GM12865 (cell line): ENCODE data around the gene ATRAID.

ENCODE experiments used
- DNase-seq: peaks from one replicate; pipeline ENCODE4 v3.0.0; 2010; ENCODE audit warnings: low read depth
- H3K4me3 ChIP-seq: 2 replicates; pipeline ENCODE4 v1.5.1; 2011; ENCODE audit warnings: mild to moderate bottlenecking, low read depth, low read length, control low read depth
- TF ChIP-seq, protein P1 (sequence below): IDR thresholded peaks from 2 replicates; pipeline ENCODE4 v1.5.1; 2011; ENCODE audit warnings: low read length, control low read depth, low read depth, inconsistent platforms; ENCODE audit not compliant: insufficient read depth; ENCODE audit errors: missing control alignments

ATRAID gene

GRCh38 chr2:27261241-27261925, 49.5 kb downstream of the ATRAID start:
- H3K4me3 ChIP-seq: no peak overlapping the region
- DNase-seq: no peak
- TF ChIP-seq, protein P1, sequence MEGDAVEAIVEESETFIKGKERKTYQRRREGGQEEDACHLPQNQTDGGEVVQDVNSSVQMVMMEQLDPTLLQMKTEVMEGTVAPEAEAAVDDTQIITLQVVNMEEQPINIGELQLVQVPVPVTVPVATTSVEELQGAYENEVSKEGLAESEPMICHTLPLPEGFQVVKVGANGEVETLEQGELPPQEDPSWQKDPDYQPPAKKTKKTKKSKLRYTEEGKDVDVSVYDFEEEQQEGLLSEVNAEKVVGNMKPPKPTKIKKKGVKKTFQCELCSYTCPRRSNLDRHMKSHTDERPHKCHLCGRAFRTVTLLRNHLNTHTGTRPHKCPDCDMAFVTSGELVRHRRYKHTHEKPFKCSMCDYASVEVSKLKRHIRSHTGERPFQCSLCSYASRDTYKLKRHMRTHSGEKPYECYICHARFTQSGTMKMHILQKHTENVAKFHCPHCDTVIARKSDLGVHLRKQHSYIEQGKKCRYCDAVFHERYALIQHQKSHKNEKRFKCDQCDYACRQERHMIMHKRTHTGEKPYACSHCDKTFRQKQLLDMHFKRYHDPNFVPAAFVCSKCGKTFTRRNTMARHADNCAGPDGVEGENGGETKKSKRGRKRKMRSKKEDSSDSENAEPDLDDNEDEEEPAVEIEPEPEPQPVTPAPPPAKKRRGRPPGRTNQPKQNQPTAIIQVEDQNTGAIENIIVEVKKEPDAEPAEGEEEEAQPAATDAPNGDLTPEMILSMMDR: no peak

GRCh38 chr2:27261926-27262298, 50.1 kb downstream of the ATRAID start:
- no peak overlapping the region for H3K4me3 ChIP-seq
- no peak for DNase-seq
- TF ChIP-seq, protein P1: no peak

- DNase-seq: peak; percentile 71
- TF ChIP-seq, protein P1: no peak
- H3K4me3 ChIP-seq: peak within 1 kb of the TSS; percentile 50
Measured at GRCh38 chr2:27262379-27263286, 50.8 kb downstream of the ATRAID start, which contains the start of gene SLC30A3. Gene SLC30A3 (minus strand): TSS chr2:27263047. CDS start chr2:27262906, 141 bp downstream.

DNA sequence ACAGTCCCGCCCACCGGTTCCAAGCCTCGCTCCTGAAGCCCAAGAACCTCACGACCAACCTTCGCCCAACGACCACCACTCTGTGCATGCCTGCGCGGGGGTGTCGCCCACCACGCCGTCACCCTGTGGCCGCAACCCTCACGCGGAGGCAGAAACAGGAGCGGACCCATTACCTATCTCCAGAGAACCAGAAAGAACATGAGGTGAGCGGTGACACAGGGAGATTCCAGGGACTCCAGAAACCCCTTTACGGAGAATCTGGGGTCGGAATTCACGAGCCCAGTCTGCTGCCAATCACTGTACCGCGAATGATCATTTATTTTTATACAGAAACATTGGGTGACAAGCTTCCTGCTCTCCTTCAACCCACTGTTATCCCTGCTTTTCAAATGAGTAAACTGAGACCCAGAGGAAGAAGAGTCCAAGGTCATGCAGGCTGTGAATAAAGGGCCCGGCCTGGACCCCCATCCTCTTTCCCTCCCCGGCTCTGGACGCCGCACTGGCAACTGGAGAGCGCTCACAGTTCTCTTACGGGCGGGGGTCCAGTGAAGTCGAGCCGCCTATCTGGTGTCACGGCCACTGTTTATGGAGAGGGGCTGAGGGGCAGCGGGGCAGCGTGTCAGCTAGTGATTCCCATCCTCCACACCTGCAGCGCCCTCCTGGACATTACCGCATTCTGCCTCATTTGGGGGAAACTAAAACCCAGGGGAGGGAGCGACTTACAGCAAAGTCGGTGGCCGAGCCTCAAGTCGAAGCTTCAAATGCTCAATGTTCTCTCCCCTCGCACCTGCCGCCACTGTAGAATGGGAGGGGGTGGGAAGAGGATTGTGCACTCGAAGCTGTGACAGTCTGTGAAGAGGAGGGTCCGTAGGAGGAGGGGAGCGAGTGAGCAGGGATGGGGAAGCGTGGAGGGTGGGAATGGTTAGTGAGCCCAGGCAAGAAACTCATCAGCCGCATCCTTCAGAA, 51.7 kb downstream of the ATRAID start:
- no peak for DNase-seq
- TF ChIP-seq, protein P1: no peak

GRCh38 chr2:27264253-27264752, 52.5 kb downstream of the ATRAID start:
- TF ChIP-seq, protein P1: no peak
- H3K4me3 ChIP-seq: peak overlapping the region; percentile 58
- no peak for DNase-seq

More for the DNA sequence above, 51.7 kb downstream of the ATRAID start:
- H3K4me3 ChIP-seq: peak overlapping the region; percentile 50

DNA sequence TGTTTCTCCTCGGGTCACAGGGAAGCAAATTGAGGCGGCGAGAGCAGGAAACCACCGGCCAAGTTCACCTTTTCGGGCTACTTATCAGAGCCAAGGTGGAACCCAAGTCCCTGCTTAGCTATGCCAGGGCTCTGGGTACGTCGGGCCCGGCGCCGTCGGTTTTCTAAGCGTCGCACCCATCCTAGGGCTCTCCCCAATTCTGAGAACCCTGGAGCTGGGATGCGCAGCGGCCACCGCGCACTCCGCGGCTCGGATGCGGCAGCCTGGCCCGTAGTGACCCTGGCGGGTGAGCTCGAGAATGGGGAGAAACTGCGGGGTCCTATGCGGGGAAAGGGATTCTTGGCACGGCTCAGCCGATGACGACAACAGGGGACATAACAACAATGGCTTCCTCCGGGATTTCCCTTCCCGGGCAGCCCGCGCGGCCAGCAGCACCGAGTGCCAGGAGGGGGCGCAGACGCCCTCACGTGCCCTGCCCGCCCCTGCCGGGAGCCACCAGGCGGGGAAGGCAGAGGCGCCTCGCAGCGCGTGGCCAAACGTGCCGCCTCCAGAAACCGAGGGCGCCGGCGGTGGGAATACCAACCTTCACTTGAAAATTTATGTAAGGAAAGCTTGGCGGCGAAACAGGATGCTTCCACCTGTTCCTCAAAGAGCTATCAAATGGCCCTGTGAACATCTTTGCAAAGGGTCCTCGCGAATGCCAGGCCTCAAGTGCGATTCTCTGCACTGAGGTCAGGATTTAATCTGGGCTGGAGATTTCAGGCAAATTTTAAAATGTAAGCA, 53.1 kb downstream of the ATRAID start:
- H3K4me3 ChIP-seq: peak overlapping the region; percentile 58
- TF ChIP-seq, protein P1: peak; percentile 66
- peak; percentile 74 for DNase-seq
